SKM-1 (cell line): ENCODE data around the gene NDFIP2.

Source experiments
- DNase-seq: peaks from one replicate; lab custom pipeline; 2025; ENCODE audit not compliant: unreplicated experiment; lab: John Stamatoyannopoulos, UW

Gene NDFIP2

DNA sequence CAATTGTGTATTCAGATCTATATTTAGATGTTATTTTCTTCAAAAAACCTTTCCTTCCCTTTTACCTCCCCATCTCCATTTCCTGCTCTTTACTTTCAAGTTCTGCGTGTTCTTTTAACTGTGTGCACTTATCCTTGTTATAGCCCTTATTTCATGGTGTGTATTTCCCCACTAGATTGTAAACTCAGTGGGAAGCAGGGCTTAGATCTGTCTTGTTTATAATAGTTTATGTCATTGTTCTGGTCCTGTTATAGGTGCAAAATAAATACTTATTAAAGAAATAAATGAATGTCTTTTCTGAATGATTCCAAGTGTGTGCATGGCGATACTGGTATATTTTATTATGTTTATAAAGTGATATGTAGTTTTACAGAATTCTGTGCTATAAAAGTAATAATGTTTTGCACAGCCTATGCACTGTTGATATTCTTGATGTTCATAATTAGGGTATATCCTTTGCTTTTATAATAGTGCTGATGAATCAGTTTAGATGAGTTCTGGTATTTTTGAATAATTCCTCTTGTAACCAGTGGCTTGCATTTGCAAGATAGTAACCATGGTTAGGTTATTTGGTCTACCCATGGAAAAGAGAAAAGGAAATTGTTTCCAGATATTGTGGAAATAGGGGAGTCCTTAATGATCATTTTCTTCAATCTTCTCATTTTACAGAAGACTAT is 12.1 kb downstream of the NDFIP2 start:
- no peak for DNase-seq

DNA sequence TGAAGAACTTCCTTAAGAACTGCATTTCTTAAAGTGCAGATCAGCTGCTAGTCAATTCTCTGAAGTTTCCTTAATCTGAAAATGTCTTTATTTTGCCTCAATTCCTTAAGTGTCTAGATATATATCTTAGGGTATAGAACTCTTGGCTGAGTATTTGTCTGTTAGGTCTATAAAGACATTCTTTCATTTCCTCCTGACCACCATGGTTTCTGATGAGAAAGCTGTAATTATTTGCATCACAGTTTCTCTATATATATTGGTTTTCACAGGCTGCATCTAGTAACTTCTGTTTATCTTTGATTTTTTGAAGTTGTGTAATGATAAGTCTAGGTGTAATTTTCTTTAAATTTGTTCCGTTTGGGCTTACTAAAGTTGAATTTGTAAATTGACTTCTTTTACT is 15.2 kb downstream of the NDFIP2 start:
- no peak for DNase-seq

DNA sequence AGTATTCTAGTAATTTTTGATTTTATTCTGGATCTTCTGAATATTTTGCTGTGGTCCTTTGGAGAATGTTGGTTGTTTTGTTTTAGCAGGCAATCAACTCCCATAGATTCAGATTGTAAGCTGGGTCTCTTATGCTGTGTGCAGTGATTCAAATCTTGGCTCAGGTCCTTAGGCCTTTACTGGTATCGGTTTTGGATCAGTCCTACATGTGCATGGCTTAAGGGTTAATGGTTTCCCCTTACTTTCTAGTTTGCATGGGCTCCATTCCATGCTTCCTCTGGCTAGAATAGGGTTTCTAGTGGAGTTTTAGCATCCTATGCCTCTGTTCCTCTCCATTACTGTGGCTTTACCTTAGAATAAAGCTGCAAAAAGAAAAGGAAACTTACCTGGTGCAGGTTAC is 16.1 kb downstream of the NDFIP2 start:
- no peak for DNase-seq

DNA sequence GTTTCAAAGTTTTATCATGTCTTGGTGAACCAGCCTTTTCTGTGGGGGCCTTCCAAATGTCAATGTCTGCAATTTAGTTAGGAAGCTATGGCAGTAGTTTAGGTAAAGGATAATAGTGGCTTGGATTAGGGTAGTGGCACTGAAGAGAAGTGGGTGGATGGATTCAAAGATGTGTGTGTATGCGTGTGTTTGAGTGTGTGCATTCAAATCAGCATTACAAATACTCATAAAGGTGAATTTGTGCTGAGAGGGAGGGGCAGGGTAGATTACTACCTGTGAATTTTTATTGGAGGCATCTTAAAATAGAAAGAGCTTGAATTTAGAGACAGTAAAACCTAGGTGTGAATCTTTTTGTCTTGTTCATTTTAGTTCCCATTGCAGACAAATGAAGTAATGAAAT is 16.9 kb downstream of the NDFIP2 start:
- DNase-seq = no peak

DNA sequence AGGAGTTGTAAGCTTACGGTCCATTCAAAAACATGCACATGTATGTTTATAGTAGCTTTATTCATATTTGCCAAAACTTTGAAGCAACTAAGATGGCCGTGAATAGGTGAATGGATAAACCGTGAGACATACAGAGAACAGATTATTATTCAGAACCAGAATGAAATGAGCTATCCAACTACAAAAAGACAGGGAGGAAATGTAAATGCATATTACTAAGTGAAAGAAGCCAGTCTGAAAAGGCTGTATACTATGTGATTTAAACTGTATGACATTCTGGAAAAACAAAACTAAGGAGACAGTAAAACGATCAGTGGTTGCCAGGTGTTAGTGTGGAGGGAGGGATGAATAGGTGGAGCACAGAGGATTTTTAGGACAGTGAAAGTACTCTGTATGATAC is 19.9 kb downstream of the NDFIP2 start:
- no peak for DNase-seq

DNA sequence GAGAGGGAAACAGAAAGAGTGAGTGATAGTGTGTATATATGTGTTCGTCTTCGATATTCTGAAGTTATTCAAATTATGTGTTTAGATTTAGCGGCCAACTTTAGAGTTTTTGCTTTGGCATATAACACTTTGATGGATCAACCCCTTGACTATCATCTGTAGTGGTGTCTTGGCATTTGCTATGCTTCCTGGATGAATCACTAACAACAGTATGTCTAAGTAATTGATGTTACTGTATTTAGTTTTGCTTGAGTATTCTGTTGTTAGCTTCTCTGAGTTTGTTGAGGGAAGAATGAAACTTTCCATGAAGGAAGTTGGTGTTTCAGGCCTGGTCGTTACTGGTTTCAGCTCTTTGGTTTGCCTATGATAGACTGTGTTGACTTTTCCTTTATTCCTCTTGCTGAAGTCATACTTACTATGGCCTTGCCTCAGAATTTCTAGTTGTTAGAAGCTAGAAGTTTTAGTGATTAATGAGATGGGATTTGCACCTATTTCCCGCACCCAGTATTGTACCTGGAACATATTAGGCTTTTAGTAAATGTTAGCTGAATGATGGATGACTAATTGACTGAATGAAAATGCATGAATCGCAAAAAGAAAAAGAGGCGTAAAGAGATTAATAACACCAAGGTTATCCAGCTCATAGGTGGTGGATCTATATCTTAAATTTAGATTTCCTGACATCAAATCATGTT is 20.7 kb downstream of the NDFIP2 start:
- no peak for DNase-seq

DNA sequence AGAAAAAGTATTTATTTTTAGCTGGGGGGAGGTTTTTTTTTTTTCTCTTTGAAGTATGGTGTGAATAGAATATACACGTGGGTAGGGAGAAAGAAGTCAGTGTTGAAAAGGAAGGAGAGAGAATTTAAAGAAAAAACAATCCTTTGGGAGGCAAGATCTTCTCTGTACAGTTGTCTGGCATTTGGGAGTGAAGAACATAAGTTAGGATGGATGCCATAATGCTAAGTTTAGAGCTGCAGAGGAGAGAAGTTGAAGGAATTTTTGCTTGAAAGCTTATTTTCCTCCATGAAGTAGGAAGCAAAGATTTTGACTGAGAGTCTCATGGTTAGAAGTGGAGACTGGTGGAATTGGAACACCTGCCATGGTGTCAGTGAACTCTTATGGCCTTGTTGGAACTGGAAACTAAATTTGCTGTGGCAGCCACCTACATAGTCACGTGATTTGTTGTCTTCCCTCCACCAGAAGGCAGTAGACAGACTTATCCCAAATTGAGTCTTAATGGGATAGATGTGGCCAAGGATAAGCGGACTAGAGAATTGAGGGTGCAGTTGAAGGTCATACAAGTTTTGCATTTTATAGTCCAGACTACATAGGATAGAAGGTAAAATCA is 22.0 kb downstream of the NDFIP2 start:
- no peak for DNase-seq

DNA sequence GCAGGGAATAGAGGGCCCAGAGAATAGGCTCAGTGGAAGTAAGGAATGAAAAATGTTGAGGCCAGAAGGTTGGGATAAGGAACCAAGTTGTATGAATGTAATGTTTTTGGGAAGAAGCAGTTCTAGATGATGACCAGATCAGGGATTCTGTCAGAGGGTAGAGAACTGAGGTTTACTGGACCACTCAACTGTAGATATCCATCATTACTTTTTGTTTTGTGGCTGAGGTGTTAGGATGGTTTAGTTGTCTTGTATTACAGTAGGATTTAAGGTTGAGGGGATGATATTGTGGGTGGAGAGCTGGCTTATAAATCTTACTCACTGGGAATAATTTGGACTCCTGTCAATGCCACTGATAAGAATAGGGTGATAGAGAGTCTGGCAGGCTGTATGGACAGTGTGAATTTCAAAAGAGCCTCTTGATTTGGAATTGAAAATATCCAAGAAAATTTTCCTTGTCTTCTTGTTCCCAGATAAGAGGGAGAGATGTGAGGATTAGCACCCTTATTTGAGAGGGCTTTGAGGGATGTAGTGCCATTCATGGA is 22.6 kb downstream of the NDFIP2 start:
- no peak for DNase-seq

DNA sequence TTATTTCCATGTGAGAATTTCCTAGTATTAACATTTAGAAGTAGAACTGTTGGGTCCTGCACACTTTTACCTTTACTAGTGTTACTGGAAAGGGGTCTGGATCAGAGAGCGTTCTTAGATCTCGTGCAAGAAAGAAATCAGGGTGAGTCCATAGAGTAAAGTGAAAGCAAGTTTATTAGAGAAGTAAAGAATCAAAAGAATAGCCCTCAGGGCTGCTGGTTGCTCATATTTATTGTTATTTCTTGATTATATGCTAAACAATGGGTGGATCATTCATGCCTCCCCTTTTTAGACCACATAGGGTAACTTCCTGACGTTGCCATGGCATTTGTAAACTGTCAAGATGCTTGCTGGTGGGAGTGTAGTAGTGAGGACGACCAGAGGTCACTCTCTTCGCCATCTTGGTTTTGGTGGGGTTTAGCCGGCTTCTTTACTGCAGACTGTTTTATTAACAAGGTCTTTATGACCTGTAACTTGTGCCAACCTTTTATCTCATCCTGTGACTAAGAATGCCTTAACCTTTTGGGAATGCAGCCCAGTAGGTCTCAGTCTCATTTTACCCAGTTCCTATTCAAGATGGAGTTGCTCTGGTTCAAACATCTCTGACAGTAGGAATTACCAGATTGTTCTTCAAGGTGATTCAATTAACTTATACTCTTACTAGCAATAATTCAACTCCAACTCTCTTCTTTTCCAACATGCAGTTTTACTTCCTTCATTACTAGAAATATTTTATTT is 27.4 kb downstream of the NDFIP2 start:
- no peak for DNase-seq

DNA sequence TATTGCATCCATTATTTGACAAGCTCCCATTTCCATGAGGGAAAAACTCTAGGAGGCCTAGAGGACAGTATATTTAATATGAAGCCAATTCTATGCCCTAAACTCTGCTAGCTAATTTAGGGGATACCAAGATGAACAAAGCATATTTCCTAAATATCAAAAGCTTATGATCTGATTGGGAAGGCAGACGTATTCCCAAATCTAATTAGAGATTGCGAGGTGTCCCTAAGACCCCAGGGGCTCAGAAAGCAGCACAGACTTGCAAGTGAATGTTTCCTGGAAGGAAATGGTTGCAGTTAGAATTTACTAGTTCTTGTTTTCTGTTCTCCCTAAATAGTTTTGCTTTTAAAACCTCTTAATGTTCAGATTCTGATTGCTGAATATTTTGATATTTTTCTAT is 30.7 kb downstream of the NDFIP2 start:
- DNase-seq = no peak

DNA sequence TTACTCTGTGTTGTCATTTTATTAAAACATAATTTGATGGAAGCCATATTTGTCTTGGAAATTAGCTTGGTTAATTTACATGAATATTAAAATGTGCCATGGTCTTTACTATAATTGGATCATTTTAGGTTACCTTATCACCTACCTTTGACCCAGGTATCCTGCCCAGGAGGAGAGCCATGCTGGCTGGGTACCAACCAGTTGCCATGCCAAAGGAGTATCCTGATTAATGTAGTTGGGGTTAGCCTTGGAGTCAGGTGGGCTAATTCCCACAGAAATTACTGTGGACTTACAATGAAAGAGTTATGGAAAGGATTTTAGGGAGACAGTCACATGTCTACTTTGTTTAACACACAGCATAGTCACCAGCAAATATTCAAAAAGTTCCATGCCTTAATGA is 32.0 kb downstream of the NDFIP2 start:
- no peak for DNase-seq

DNA sequence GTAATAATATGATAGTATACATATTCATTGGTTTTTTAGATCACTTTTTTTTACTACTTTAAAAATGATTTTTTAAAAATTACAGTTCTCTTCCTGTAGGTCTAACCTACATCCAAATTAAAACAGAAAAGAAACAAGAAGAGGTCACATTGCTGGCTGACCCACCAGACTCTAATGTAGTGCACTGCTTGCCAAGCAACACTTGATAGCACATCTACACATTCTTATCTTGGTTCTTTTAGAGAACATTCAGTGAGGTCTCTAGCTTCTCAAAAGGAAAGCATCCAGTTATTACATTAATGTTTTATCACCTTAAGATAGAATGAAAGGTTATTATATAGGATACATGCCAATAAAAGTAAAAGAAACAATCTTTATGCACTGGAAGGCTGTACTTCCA is 35.6 kb downstream of the NDFIP2 start:
- no peak for DNase-seq

DNA sequence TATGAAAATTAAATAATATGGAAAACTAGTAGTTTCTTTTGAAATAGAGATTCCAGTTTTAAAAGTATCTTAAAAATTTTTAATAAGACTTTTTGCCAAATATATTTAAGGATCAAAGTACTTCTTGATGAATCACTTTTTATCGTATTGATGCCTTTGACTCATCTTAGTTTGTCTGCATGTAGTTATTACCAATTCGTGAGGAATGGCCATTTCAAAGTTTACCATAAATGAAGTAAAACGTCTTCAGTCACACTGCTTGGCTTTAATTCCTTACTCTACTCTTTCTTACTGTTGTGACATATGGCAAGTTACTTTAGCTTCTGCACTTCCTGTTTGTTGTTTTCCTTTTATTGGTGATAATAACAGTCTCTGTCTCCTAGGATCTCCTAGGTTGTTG is 38.3 kb downstream of the NDFIP2 start:
- DNase-seq = no peak

DNA sequence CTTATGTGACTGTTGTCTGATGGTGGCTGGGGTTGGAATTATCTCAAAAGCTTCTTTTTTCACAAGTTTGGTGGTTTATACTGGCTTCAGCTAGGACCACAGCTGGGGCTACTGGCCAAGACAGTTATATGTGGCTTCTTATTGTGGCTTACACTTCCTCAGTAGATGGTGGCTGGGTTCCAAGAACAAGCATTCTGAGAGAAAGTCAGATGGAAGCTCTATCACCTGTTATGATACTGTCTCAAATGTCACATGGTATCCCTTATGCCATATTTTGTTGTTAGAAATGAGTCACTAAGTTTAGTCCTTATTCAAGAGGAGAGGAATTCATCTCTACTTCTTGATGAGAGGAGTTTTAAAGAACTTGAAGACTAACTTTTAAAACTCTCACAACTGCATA is 41.6 kb downstream of the NDFIP2 start:
- DNase-seq = peak; percentile 24

DNA sequence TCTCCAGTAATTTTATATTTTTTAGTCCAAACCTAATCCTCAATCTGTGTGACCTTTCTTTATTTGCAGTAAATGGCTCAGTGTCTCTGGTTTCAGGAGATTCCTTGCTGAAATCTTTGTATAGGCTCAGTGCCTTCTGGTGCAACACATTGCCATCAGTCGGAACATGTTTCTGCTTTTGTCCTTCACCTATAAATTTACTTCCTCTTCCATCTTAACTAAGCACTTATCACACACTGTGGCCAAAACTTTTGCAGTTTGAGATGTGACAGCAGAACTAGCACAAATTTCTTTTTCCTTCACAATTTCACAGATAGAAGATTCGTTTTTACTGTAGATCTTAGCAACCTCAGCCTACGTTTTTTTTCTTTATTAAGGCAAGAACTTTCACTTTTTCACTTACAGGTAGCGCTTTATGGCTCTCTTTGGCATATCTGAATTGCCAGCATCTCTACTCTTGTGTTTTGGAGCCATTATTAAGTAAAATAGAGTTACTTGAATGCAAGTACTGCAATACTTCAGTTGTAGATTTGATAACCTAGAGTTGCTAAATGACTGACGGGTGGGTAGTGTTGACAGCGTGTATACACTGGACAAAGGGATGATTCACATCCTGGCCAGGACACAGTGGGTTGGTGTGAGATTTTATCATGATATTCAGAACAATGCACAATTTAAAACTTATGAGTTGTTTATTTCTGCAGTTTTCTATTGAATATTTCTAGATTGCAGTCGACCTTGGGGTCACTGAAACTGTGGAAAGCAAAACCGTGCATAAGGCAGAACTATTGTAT is 44.3 kb downstream of the NDFIP2 start:
- DNase-seq = peak; percentile 77

DNA sequence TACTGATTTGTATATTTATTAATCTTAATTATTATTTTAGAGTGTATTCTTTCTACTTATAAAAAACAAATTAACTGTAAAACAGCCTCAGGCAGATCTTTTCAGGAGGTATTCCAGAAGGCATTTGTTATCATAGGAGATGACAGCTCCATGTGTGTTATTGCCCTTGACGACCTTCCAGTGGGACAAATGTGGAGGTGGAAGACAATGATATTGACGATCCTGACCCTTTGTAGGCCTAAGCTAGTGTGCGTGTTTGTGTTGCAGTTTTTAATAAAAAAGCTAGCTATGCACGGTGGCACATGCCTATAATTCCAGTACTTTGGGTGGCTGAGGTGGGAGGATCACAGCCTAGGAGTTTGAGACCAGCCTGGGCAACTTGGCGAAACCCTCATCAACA is 46.7 kb downstream of the NDFIP2 start:
- DNase-seq = no peak

DNA sequence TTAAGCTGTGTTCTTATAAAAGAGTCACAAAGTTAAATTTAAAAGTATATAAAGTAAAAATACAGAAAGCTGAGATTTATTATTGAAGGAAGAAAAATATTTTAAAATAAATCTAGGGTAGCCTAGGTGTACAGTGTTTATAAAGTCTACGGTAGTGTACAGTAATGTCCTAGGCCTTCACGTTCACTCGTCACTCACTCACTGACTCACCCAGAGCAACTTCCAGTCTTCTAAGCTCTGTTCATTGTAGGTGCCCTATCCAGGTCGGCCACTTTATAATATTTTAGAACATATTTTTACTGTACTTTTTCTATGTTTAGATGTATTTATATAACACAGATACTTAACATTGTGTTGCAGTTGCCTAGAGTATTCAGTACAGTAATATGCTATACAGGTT is 47.4 kb downstream of the NDFIP2 start:
- DNase-seq = no peak

DNA sequence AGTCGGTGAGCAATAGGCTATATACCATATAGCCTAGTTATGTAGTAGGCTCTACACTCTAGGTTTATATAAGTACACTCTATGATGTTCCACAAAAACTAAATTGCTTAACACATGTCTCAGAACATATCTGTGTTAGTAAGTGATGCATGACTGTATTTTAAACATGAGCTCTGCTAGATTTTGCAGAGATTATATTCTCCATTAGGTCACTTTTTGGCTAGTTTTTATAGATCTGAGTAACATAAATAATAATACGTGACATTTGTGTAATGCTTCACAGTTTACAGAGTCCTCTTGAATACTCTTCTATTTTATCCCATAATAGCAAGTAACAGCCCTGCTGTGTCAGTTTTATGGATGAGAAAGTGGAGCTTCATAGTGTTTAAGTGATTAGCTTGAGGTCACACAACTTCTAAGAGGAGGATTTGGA is 47.8 kb downstream of the NDFIP2 start:
- DNase-seq = no peak

DNA sequence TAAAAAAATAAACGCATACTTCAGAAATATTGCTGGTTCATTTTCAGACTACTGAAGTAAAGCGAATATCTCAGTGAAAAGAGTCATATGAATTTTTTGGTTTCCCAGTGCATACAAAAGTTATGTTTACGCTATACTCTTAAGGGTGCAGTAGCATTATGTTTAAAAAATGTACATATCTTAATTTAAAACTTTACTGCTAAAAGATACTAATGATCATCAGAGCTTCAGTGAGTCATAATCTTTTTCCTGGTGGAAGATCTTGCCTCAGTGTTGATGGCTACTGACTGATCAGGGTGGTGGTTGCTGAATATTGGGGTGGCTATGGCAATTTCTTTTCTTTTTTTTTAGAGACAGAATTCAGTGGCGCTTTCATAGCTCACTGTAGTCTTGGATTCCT is 48.9 kb downstream of the NDFIP2 start:
- DNase-seq = no peak

DNA sequence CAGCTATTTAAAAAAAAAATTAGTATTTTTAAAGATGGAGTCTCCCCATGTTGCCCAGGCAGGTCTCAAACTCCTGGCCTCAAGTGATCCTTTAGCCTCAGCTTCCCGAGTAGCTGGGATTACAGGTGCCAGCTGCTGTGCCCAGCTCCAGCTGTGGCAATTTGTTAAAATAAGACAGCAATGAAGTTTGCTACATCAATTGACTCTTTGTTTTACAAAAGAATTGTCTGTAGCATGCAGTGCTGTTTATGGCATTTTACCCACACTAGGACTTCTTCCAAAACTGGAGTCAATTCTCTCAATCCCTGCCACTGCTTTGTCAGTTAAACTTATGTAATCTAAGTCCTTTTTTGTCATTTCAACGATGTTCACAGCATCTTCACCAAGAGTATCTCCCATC is 49.3 kb downstream of the NDFIP2 start:
- no peak for DNase-seq
